Endothelial cell (in vitro differentiated cells): ENCODE data around the gene TSPAN3. TPM values are rescaled to one million over a fixed set of nuclear protein-coding genes. Genes with fewer than 3 reads are reported as not detected.
A peak's percentile ranks its signal among the peaks of the same experiment; 100 is the strongest.

ENCODE experiments used
- DNase-seq: peaks from one replicate; pipeline ENCODE4 v3.0.0; 2021; ENCODE audit warnings: low spot score
- H3K27ac Mint-ChIP-seq: one replicate; pipeline ENCODE4 v1.8.0; 2021; ENCODE audit warnings: mixed read lengths, inconsistent platforms; ENCODE audit not compliant: unreplicated experiment
- H3K27me3 Mint-ChIP-seq: one replicate; pipeline ENCODE4 v1.8.0; 2021; ENCODE audit warnings: mild to moderate bottlenecking, moderate library complexity, mixed read lengths, inconsistent platforms; ENCODE audit not compliant: unreplicated experiment
- H3K36me3 Mint-ChIP-seq: one replicate; pipeline ENCODE4 v1.8.0; 2021; ENCODE audit warnings: mild to moderate bottlenecking, low read depth, mixed read lengths, inconsistent platforms; ENCODE audit not compliant: unreplicated experiment
- H3K4me1 Mint-ChIP-seq: one replicate; pipeline ENCODE4 v1.8.0; 2021; ENCODE audit warnings: mild to moderate bottlenecking, mixed read lengths, inconsistent platforms; ENCODE audit not compliant: unreplicated experiment
- H3K4me3 Mint-ChIP-seq: one replicate; pipeline ENCODE4 v1.8.0; 2021; ENCODE audit warnings: mild to moderate bottlenecking, mixed read lengths, inconsistent platforms; ENCODE audit not compliant: unreplicated experiment
- H3K9me3 Mint-ChIP-seq: one replicate; pipeline ENCODE4 v1.8.0; 2021; ENCODE audit warnings: mixed read lengths, inconsistent platforms; ENCODE audit not compliant: unreplicated experiment
- total RNA-seq: library from RNA; stranded (reverse); fragmentation: NEBNext Ultra II Directional; extraction: Animal tissue kit (Norgen Biotek cat#: 25700); gene quantifications from one replicate; pipeline ENCODE4 v1.2.1, GENCODE V29; 2021; ENCODE audit not compliant: unreplicated experiment
- TF ChIP-seq, protein P1 (sequence below): fragments of 200-600 bp; sonication (generic); IDR thresholded peaks from one replicate; pipeline ENCODE4 v1.5.0; 2021; ENCODE audit warnings: antibody characterized with exemption; ENCODE audit not compliant: unreplicated experiment

Gene TSPAN3
- total RNA-seq, 1 donor from 2014 or later, result 140 TPM

DNA sequence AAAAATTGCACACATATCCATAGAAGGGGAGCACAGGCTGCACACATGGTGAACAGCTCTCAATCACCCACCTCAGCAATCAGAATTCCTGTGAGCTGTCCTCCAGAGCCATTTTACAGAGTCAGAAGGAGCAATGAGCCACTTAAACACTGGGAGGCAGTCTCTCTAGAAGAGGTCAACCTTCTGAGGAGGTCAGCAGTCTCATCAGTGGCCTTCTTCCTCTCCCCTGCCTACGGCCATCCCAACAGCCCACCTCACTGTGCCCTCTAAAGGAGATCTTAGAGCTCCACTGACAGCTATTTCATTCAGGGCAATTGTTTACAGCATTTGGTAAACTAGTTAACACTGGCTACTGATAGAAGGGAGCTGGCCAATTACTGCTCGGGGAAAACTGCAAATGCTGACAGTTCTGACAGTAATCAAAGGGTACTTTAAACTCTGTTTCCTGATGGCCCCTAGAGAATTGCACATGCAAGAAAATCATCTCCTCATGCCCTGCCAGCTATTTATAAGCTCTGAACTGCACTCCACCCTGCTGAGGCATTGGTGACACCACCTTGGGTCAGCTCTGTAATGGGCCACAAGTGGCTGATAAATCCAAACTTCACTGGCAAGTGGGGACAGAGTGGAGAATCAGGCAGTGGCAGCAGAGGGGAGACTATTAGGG is 42.1 kb upstream of the TSPAN3 start:
- peaks cover 38% of the 10 kb centered on the region for H3K36me3 Mint-ChIP-seq
- H3K9me3 Mint-ChIP-seq, result no peaks in the 10 kb centered on the region
- TF ChIP-seq, protein P1, sequence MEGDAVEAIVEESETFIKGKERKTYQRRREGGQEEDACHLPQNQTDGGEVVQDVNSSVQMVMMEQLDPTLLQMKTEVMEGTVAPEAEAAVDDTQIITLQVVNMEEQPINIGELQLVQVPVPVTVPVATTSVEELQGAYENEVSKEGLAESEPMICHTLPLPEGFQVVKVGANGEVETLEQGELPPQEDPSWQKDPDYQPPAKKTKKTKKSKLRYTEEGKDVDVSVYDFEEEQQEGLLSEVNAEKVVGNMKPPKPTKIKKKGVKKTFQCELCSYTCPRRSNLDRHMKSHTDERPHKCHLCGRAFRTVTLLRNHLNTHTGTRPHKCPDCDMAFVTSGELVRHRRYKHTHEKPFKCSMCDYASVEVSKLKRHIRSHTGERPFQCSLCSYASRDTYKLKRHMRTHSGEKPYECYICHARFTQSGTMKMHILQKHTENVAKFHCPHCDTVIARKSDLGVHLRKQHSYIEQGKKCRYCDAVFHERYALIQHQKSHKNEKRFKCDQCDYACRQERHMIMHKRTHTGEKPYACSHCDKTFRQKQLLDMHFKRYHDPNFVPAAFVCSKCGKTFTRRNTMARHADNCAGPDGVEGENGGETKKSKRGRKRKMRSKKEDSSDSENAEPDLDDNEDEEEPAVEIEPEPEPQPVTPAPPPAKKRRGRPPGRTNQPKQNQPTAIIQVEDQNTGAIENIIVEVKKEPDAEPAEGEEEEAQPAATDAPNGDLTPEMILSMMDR, result no peak
- no peak overlapping the region for H3K27ac Mint-ChIP-seq
- peaks cover 8% of the 10 kb centered on the region for H3K4me1 Mint-ChIP-seq
- peaks cover 5% of the 10 kb centered on the region for H3K27me3 Mint-ChIP-seq
- H3K4me3 Mint-ChIP-seq, result no peak overlapping the region
- no peak for DNase-seq

DNA sequence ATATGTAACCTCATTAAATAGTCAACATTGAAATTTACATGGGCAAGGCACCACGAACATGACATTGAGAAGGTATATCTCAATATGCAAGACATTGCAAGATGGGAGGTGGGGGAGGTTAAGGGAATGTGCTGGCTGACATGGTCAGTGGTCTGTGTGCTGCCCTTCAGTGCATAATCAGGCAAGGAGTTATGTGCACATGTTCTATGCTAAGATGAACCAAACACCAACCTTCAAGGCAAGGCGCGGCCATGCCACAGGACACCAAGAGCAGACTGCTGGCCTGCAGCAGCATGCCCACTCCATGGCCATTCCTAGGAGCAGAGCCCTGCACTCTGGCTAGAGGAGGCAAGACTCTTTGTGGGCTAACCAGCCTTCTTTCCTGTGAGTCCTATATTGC is 40.9 kb upstream of the TSPAN3 start:
- Mint-ChIP-seq H3K4me3 (no peak overlapping the region), H3K9me3 (no peaks in the 10 kb centered on the region), H3K27me3 (peaks cover 5% of the 10 kb centered on the region), H3K4me1 (peaks cover 15% of the 10 kb centered on the region), H3K36me3 (peaks cover 39% of the 10 kb centered on the region), H3K27ac (no peak overlapping the region)
- TF ChIP-seq, protein P1, result no peak
- no peak for DNase-seq

GRCh38 chr15:77107531-77108355 is 36.8 kb upstream of the TSPAN3 start:
- Mint-ChIP-seq H3K27me3 (peaks cover 7% of the 10 kb centered on the region), H3K4me1 (peaks cover 18% of the 10 kb centered on the region), H3K4me3 (no peak overlapping the region), H3K36me3 (peaks cover 14% of the 10 kb centered on the region), H3K27ac (no peak overlapping the region), H3K9me3 (no peaks in the 10 kb centered on the region)
- peak; percentile 57 for DNase-seq
- TF ChIP-seq, protein P1, result no peak

- Mint-ChIP-seq H3K27me3 (peaks cover 4% of the 10 kb centered on the region), H3K27ac (no peak overlapping the region)
- no peak for DNase-seq
Observed at GRCh38 chr15:77107068-77107467, 36.2 kb upstream of the TSPAN3 start.

More at GRCh38 chr15:77107068-77107467, 36.2 kb upstream of the TSPAN3 start:
- TF ChIP-seq, protein P1, result no peak
- Mint-ChIP-seq H3K4me1 (peaks cover 15% of the 10 kb centered on the region), H3K36me3 (peaks cover 8% of the 10 kb centered on the region), H3K9me3 (no peaks in the 10 kb centered on the region), H3K4me3 (no peak overlapping the region)
